Activated CD4-positive, alpha-beta T cell treated with anti-CD3 and anti-CD28 coated beads for 1 hour (primary cell): ENCODE data around the gene ERRFI1.

Source experiments
- DNase-seq: peaks from one replicate; pipeline ENCODE4 v3.0.0-alpha.2; 2020

Gene ERRFI1

GRCh38 chr1:8017495-8018197 lies 8.5 kb downstream of the ERRFI1 start:
- DNase-seq = no peak

DNA sequence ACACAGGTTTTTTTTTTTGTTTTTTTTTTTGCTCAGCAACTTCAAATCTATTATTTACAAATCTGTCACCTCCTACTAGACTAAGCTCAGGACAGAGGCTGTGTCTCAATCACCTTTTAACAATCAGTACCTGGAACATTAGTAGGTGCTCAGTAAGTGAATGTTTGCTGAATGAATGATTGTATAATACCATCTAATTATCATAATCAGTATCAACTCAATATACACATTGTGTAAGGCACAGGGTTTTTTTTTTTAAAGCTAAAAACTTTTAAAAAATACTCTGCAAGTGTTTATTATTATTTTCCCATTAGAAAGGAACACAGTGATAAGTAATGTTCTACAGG lies 9.2 kb downstream of the ERRFI1 start:
- DNase-seq = no peak

- no peak for DNase-seq
These were observed 9.8 kb downstream of the ERRFI1 start for GRCh38 chr1:8016210-8016894.

GRCh38 chr1:8015809-8016165 lies 10.3 kb downstream of the ERRFI1 start:
- no peak for DNase-seq

- no peak for DNase-seq
These were observed 10.9 kb downstream of the ERRFI1 start for GRCh38 chr1:8015036-8015808.

- DNase-seq = no peak
These were observed 11.6 kb downstream of the ERRFI1 start for GRCh38 chr1:8014381-8014988.

DNA sequence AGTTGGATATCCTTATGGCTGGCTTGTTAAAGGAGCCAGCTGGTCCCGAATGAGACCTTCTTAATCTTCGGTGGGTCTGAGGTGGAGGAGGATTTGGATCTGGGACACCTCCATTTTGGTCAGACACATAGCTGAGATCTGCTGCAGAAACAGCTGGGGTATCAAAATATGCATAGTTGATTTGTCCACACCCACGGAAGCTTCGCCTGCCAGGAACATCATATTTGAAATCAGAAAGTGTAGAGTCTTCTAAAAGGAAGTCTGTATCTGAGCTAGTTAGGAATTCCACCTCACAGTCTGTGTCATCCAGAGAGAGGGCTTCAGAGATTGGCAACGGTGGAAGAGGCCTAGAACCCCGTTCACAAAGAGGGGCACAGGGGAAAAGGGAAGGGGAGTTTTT lies 12.3 kb downstream of the ERRFI1 start:
- DNase-seq = no peak

DNA sequence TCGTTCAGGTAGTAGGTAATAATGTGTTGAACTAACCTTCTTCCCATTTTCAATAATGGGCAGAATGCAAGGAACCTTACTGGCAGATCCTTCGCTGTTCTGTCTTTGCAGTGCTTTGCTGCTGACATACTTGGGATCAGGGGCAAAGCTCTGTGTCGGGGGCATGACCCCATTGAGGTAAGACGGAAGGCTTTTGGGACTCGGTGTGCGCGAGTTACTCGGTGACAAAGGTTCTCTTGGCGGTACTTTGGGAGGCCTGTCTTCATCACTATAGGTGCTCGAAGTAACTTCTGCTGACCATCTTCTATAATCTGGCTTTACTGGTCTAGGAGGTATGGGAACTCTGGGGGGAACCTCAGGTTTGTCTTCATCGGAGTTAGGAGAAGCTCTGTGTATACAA lies 12.7 kb downstream of the ERRFI1 start:
- no peak for DNase-seq

DNA sequence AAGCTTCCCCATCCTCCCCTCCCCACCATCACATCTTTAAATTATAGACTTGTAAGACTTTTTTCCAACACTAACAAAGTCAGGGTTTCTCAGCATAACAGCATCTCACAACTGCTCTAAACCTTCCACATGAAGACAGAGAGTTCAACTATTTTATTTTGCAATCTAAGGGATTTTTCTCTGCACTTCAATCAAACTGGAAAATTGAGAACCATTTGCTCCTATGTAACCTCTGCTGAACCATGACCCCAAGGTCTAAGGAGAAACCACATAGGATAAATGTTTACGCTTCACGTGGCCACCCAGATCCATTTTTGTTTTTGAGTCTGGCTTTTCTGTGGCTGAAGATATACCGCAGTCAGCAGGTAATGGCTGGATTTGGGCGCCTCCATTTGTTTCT lies 13.2 kb downstream of the ERRFI1 start:
- no peak for DNase-seq

GRCh38 chr1:8011923-8012858 lies 13.9 kb downstream of the ERRFI1 start:
- DNase-seq = no peak

GRCh38 chr1:8011016-8011415 lies 15.1 kb downstream of the ERRFI1 start:
- no peak for DNase-seq

DNA sequence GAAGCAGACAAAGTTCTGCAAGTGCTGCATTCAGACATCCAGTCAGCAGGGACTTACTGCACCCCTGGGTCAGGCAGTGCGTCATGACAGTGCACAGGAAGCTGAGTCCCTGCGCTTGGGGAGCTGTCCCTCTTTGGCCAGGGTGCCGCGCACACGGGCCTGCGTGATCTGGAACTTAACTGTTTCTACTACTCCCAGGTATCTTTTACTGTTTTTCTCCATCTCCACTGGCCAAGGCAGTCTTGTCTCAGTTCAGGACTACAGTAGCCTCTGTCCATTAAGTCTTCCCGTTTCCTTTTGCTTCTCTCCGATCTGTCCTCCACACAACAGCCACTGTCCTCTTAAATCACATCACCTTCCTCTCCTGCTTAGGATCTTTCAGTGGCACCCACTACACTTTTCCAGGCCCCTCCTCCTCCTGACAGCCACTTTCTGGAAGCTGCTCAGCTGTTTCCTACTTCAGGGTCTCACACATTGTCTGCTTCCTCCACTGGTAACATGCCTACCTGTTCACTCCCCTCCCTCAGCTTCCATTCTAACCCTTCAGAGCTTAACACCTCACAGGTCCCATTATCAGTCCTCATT lies 15.9 kb downstream of the ERRFI1 start:
- DNase-seq = no peak

DNA sequence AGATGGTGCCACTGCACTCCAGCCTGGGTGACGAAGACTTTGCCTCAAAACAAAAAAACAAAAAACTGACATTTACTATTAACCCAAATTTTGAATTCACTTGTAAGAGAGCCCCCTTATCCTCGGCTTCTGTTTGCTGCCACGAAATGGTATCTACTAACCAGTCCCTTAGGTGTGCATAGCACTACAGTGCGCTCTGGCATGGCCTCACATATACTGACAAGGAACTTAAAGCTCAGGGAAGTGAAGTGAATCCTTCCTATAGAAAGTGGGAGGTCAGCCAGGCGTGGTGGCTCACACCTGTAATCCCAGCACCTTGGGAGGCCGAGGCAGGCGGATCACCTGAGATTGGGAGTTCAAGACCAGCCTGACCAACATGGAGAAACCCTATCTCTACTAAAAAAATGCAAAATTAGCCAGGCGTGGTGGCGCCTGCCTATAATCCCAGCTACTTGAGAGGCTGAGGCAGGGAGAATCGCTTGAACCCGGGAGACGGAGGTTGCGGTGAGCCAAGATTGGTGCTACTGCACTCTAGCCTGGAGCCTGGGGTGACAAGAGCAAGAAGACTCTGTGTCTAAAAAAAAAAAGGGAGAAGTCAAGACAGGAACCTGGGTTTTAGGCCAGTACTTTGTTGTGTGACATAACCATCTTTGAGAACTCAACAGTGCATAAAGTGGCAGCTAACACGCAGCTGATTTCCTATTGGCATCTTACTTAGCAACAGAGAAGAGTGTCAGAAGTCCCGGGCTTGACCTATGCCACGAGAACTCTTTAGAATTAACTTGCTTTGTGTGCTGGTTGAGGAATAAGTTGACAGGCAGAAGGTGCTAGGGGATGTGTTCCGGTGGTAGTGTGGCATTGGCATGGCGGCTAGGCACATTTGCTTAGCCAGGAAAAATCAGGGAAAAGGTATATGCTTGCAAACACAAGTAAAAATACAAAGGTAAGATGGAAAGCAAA lies 16.8 kb downstream of the ERRFI1 start:
- no peak for DNase-seq

DNA sequence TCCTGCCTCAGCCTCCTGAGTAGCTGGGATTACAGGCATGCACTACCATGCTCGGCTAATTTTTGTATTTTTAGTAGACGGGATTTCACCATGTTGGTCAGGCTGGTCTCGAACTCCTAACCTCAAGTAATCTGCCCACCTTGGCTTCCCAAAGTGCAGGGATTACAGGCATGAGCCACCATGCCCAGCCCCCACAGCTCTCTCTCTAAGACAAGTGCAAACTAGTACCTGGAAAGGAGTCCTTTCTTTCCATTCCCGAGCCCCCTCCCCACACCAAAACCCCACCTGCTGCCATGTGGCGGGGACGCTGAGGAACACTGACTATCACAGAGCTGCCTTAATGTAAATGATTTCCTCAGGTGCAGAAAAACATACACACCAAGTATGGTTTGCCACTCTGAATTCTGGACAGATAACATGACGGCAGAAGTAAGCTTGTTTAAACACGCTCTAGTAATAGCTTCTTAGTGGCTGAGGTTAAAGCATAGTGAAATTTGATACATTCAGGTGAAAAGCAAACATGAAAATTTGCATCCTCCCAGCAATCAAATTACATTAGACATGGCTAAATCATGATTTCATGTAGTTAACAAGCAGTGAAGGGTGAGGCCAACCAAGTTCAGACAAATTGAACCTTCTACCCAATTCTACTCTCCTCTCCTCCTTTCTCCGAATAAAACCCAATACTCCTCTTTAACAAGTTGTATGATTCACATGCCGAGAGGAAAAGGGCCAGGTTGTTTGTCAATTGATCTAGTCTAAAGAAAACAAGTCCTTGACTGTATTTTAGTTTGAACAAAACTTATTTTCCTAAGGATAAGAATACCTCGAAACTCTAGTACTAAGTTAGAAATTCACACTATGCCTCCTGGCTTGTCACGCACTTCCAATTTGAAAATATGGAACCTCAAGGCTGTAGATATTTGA lies 19.8 kb downstream of the ERRFI1 start:
- no peak for DNase-seq

- DNase-seq = no peak
These were observed 21.1 kb downstream of the ERRFI1 start for GRCh38 chr1:8004803-8005573.

DNA sequence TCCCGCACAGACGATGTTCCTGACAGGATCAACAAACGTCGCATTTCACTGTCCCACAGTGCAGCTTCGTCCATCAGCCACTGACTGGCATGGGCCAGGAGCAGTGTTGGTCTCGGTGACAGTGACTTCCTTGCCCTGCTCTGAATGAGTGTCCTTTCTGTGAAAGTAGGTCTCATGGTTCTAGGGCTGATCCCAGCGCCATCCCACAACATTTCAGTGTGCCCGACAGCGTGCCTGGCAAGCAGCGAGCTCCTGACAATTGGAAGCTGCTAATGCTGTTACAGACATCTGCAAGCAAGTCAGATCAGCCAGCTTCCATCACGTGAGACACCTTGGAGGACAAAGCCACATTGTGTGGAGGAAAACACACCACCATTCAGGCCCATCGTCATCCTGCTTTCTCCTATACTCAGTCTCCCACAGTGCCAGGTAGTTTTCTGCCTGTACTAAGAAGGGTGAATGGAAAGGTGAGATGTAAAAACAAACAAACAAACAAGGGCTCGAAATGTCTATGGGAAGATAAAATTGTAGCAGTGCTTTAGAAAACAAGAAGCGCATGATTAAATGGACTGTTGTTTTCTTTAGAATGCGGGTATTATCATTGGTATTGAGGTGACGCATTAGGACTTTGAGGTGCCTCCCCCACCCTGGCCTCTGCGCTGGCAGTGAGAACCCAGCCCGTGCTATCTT lies 21.9 kb downstream of the ERRFI1 start:
- DNase-seq = no peak

DNA sequence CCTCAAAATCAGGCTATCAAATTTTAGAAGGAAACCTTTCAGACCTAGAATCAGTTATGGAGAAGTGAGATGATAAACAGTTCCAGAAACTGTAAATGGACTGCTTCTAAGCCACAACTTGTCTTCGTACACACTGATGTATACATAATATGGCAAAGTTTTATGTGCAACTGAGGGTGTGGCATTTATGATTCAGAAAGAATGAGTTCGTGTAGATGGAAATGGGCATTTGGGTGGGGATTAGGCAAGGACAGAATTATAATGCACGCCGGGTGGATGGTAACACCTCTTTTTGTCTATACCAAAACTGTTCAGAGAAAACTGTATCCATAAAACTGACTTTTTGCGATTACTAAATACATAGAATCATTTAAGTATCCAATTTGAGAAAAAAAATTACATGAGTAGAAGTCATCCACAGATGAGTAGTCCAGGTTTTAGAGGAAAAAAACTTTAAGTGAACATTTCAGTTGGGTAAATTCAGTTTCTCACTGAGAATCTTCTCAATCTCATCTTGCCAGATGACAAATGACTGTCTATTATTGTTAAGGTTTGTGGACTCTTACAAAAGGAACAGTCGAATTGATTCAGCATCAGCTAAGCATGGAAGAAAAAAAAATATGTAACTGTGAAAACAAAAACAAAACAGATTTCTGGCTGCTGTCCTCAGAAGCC lies 22.5 kb downstream of the ERRFI1 start:
- no peak for DNase-seq

DNA sequence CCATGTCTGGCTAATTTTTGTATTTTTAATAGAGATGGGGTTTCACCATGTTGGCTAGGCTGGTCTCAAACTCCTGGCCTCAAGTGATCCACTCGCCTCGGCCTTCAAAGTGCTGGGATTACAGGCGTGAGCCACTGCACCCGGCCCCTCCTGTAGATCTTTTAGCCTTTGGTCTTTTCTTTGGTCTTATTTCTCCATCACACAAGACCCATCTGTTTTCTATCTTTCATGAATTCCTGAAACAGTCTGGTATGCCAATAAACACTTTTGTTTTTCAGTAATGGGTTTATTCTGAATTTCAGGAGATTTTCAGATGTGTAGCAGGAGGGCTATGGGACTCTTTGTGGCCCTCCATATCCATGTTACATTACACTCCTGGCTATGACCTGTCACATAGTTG lies 23.2 kb downstream of the ERRFI1 start:
- DNase-seq = no peak
